Left ventricle myocardium inferior (tissue), 1 donor: ENCODE results near the gene ASCL3. TPM values are rescaled to one million over a fixed set of nuclear protein-coding genes. Genes with fewer than 3 reads are reported as not detected.

Experiments
- DNase-seq: peaks from one replicate; pipeline ENCODE4 v3.0.0-alpha.2; 2020
- H3K27ac ChIP-seq: fragments of 200-600 bp; replicated peaks from 2 replicates; pipeline ENCODE4 v1.8.0; 2021
- H3K27me3 ChIP-seq: fragments of 200-600 bp; 2 replicates; pipeline ENCODE4 v1.8.0; 2021; ENCODE audit warnings: low read depth
- H3K36me3 ChIP-seq: fragments of 200-600 bp; 2 replicates; pipeline ENCODE4 v1.8.0; 2021
- H3K4me1 ChIP-seq: fragments of 200-600 bp; 2 replicates; pipeline ENCODE4 v1.8.0; 2021
- H3K4me3 ChIP-seq: fragments of 200-600 bp; 2 replicates; pipeline ENCODE4 v1.8.0; 2021; ENCODE audit warnings: mild to moderate bottlenecking, moderate library complexity
- H3K9me3 ChIP-seq: fragments of 200-600 bp; replicated peaks from 2 replicates; pipeline ENCODE4 v1.8.0; 2021
- CTCF ChIP-seq: fragments of 200-600 bp; IDR thresholded peaks from 2 replicates; pipeline ENCODE4 v1.8.0; 2021; ENCODE audit warnings: antibody characterized with exemption, mild to moderate bottlenecking, borderline replicate concordance
- intact Hi-C: fragments of 100-400 bp; cut with micrococcal nuclease; formaldehyde crosslinking; loops from one replicate; pipeline ENCODE4 v1.11.0; 2022
- total RNA-seq: library from RNA; stranded (reverse); fragmentation: NEBNext Ultra II Directional; extraction: Animal tissue kit (Norgen Biotek cat#: 25700); gene quantifications from one replicate; pipeline ENCODE4 v1.2.1, GENCODE V29; 2021
- donor health status: DM: no; HTN: yes; CAD: no; lungs with severe emphysema.

ASCL3 gene
- total RNA-seq, 1 donor from 2014 or later = not detected

GRCh38 chr11:8961401-8961800 is 18.6 kb upstream of the ASCL3 start:
- H3K9me3 ChIP-seq = no peaks in the 10 kb centered on the region
- H3K27ac ChIP-seq = no peak overlapping the region
- H3K4me1 ChIP-seq = peaks cover 61% of the 10 kb centered on the region
- intact Hi-C loops = loop anchor here (5.0 kb wide), 1 partner anchor 274 kb away; no protein-coding TSS in a partner anchor
- no peak for TF ChIP-seq CTCF
- no peaks in the 10 kb centered on the region for H3K27me3 ChIP-seq
- DNase-seq = no peak
- no peak overlapping the region for H3K4me3 ChIP-seq
- peaks cover under 1% of the 10 kb centered on the region for H3K36me3 ChIP-seq

GRCh38 chr11:8959546-8960166 is 16.8 kb upstream of the ASCL3 start:
- intact Hi-C loops = loop anchor here (5.0 kb wide), 1 partner anchor 272 kb away; no protein-coding TSS in a partner anchor
- H3K36me3 ChIP-seq = peaks cover 18% of the 10 kb centered on the region
- DNase-seq = no peak
- no peaks in the 10 kb centered on the region for H3K9me3 ChIP-seq
- no peaks in the 10 kb centered on the region for H3K27me3 ChIP-seq
- peak overlapping the region; percentile 48 for H3K27ac ChIP-seq
- peak; percentile 66 for TF ChIP-seq CTCF
- peaks cover 46% of the 10 kb centered on the region for H3K4me1 ChIP-seq
- no peak overlapping the region for H3K4me3 ChIP-seq

- Histone ChIP-seq H3K27ac (no peak overlapping the region), H3K4me3 (no peak overlapping the region), H3K36me3 (peaks cover 46% of the 10 kb centered on the region), H3K27me3 (no peaks in the 10 kb centered on the region), H3K9me3 (no peaks in the 10 kb centered on the region), H3K4me1 (peaks cover 20% of the 10 kb centered on the region)
- intact Hi-C loops = no loop called here
- DNase-seq = no peak
- no peak for TF ChIP-seq CTCF
These were observed 14.0 kb upstream of the ASCL3 start for GRCh38 chr11:8956860-8957259.

GRCh38 chr11:8948886-8949285 is 6.1 kb upstream of the ASCL3 start:
- no peak for DNase-seq
- Histone ChIP-seq H3K36me3 (peaks cover 67% of the 10 kb centered on the region), H3K27me3 (no peaks in the 10 kb centered on the region), H3K4me3 (no peak overlapping the region), H3K9me3 (no peaks in the 10 kb centered on the region), H3K4me1 (no peaks in the 10 kb centered on the region), H3K27ac (no peak overlapping the region)
- intact Hi-C loops = no loop called here
- TF ChIP-seq CTCF = no peak

GRCh38 chr11:8947230-8947943 is 4.6 kb upstream of the ASCL3 start:
- no peaks in the 10 kb centered on the region for H3K4me1 ChIP-seq
- no peaks in the 10 kb centered on the region for H3K27me3 ChIP-seq
- DNase-seq = no peak
- no peaks in the 10 kb centered on the region for H3K9me3 ChIP-seq
- H3K27ac ChIP-seq = no peak overlapping the region
- intact Hi-C loops = no loop called here
- TF ChIP-seq CTCF = no peak
- no peak overlapping the region for H3K4me3 ChIP-seq
- peaks cover 52% of the 10 kb centered on the region for H3K36me3 ChIP-seq
